ENCODE measurements around the gene C1orf141.

The C1orf141 gene

GRCh38 chr1:67085326-67085725, 49.4 kb downstream of the C1orf141 start:
- H4K20me1 ChIP-seq (ENCODE audit: insufficient read depth, low read length) = no peaks in the 10 kb centered on the region
- H3K27ac ChIP-seq (ENCODE audit: low read depth, low read length, poor library complexity, severe bottlenecking) = no peak overlapping the region
- H3K9me2 ChIP-seq (ENCODE audit: low read depth, low read length) = no peaks in the 10 kb centered on the region
- H3K4me3 ChIP-seq (ENCODE audit: low read depth, low read length, poor library complexity, severe bottlenecking) = no peak overlapping the region
- no peaks in the 10 kb centered on the region for H3K4me1 ChIP-seq (ENCODE audit: insufficient read depth, low read length, severe bottlenecking)
- H3F3A ChIP-seq (ENCODE audit: insufficient read depth, low read length) = no peaks in the 10 kb centered on the region
- H3K27me3 ChIP-seq (ENCODE audit: insufficient read depth, low read length) = no peaks in the 10 kb centered on the region
- no peak overlapping the region for H3K9ac ChIP-seq (ENCODE audit: low read length)
- no peaks in the 10 kb centered on the region for H3K36me3 ChIP-seq (ENCODE audit: insufficient read depth, low read length)
- no peak overlapping the region for H2AFZ ChIP-seq (ENCODE audit: low read length)
- H3K79me2 ChIP-seq (ENCODE audit: insufficient read depth, low read length) = no peaks in the 10 kb centered on the region
- H3K9me3 ChIP-seq (ENCODE audit: low read length) = no peaks in the 10 kb centered on the region
- TF ChIP-seq EZH2 (IDR thresholded peaks at IDR 0.05; ENCODE audit: borderline replicate concordance, low read length) (no peak), CTCF (IDR thresholded peaks at IDR 0.05; ENCODE audit: low read length) (no peak)
- no peak overlapping the region for H3K4me2 ChIP-seq (ENCODE audit: low read length)

- Histone ChIP-seq H3K9ac (ENCODE audit: low read length) (no peak overlapping the region), H3K9me3 (ENCODE audit: low read length) (no peaks in the 10 kb centered on the region), H3K9me2 (ENCODE audit: low read depth, low read length) (no peaks in the 10 kb centered on the region), H3K4me2 (ENCODE audit: low read length) (no peak overlapping the region), H3K27ac (ENCODE audit: low read depth, low read length, poor library complexity, severe bottlenecking) (no peak overlapping the region), H3K4me3 (ENCODE audit: low read depth, low read length, poor library complexity, severe bottlenecking) (no peak overlapping the region), H3F3A (ENCODE audit: insufficient read depth, low read length) (no peaks in the 10 kb centered on the region), H4K20me1 (ENCODE audit: insufficient read depth, low read length) (no peaks in the 10 kb centered on the region), H3K27me3 (ENCODE audit: insufficient read depth, low read length) (no peaks in the 10 kb centered on the region), H3K79me2 (ENCODE audit: insufficient read depth, low read length) (no peaks in the 10 kb centered on the region), H2AFZ (ENCODE audit: low read length) (no peak overlapping the region), H3K36me3 (ENCODE audit: insufficient read depth, low read length) (no peaks in the 10 kb centered on the region), H3K4me1 (ENCODE audit: insufficient read depth, low read length, severe bottlenecking) (no peaks in the 10 kb centered on the region)
- TF ChIP-seq CTCF (IDR thresholded peaks at IDR 0.05; ENCODE audit: low read length) = no peak
- no peak for TF ChIP-seq EZH2 (IDR thresholded peaks at IDR 0.05; ENCODE audit: borderline replicate concordance, low read length)
Observed at GRCh38 chr1:67084765-67085318, 49.9 kb downstream of the C1orf141 start.

DNA sequence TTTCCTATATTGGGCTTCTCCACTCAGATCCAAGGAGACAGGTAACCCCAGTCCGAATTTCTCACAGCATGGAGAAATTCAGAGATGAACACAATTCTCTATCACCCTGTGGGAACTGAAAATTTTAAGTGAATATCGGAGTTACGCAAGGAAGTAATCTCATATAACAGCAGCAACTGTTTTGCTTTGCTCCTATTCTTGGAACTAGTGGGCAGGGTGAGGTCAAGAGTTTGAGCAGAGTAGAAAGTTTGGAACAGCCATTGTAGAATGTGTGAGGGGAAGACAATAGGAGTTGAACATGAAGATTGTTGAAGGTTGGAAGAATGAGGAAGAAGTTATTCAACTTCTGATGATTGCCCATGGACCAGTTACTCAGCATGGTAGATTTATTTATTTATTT, 56.5 kb downstream of the C1orf141 start:
- Histone ChIP-seq H3K27me3 (ENCODE audit: insufficient read depth, low read length) (no peaks in the 10 kb centered on the region), H3K79me2 (ENCODE audit: insufficient read depth, low read length) (no peaks in the 10 kb centered on the region), H3K4me3 (ENCODE audit: low read depth, low read length, poor library complexity, severe bottlenecking) (no peak overlapping the region), H3F3A (ENCODE audit: insufficient read depth, low read length) (no peaks in the 10 kb centered on the region), H3K9me3 (ENCODE audit: low read length) (no peaks in the 10 kb centered on the region), H3K4me1 (ENCODE audit: insufficient read depth, low read length, severe bottlenecking) (no peaks in the 10 kb centered on the region), H3K9ac (ENCODE audit: low read length) (no peak overlapping the region), H3K4me2 (ENCODE audit: low read length) (no peak overlapping the region), H3K27ac (ENCODE audit: low read depth, low read length, poor library complexity, severe bottlenecking) (no peak overlapping the region), H3K36me3 (ENCODE audit: insufficient read depth, low read length) (no peaks in the 10 kb centered on the region), H4K20me1 (ENCODE audit: insufficient read depth, low read length) (no peaks in the 10 kb centered on the region), H3K9me2 (ENCODE audit: low read depth, low read length) (no peaks in the 10 kb centered on the region), H2AFZ (ENCODE audit: low read length) (no peak overlapping the region)
- TF ChIP-seq CTCF (IDR thresholded peaks at IDR 0.05; ENCODE audit: low read length) (no peak), EZH2 (IDR thresholded peaks at IDR 0.05; ENCODE audit: borderline replicate concordance, low read length) (no peak)
